Ovary (tissue), 9 donors: ENCODE results near the gene ENSA. TPM values are rescaled to one million over a fixed set of nuclear protein-coding genes. Genes with fewer than 3 reads are reported as not detected.
"Not testable (repeated sequence)": the region's sequence is repeated elsewhere in the genome, so short reads cannot be mapped to it uniquely, and the experiment has no call there.

ENCODE experiments used
- DNase-seq, 5 donors: peaks; one replicate each; pipeline ENCODE4 v3.0.0-alpha.2; 2019 to 2020
- H3K27ac ChIP-seq, 2 donors: fragments of 200-600 bp; one replicate each; pipeline versions ENCODE4 v1.5.1 to v1.8.0; 2019 to 2022
- H3K27me3 ChIP-seq: fragments of 200-600 bp; one replicate; pipeline ENCODE4 v1.8.0; 2022
- H3K36me3 ChIP-seq: fragments of 200-600 bp; sonication (generic); one replicate; pipeline ENCODE4 v1.5.1; 2019
- H3K4me1 ChIP-seq: one replicate; pipeline ENCODE4 v1.8.1; 2013; ENCODE audit warnings: mild to moderate bottlenecking, moderate library complexity; ENCODE audit not compliant: insufficient read depth
- H3K4me3 ChIP-seq: fragments of 200-600 bp; sonication (generic); one replicate; pipeline ENCODE4 v1.5.1; 2017
- H3K9me3 ChIP-seq, 2 donors: fragments of 200-600 bp in 1 of 2; sonication (generic) in 1 of 2; one replicate each; pipeline versions ENCODE4 v1.5.1 to v1.8.1; 2013 to 2019; ENCODE audit warnings: mild to moderate bottlenecking in 1 of 2, moderate library complexity in 1 of 2
- EP300 ChIP-seq: sonication (generic); formaldehyde crosslinking; IDR thresholded peaks from one replicate; pipeline ENCODE4 v1.6.1; 2017; ENCODE audit warnings: antibody characterized with exemption
- POLR2A ChIP-seq: fragments of 450-650 bp; IDR thresholded peaks from one replicate; pipeline ENCODE4 v1.6.1; 2017; ENCODE audit warnings: antibody characterized with exemption, mild to moderate bottlenecking, moderate library complexity
- WGBS, 3 donors: extraction: QIAGEN DNeasy Blood & Tissue Kit in 1 of 3; methylation state at CpG; one replicate each; pipeline versions ENCODE4 v1.1.5 to v1.1.7; 2013 to 2017; 5-methylcytosine and 5-hydroxymethylcytosine counted together
- intact Hi-C, 4 donors: fragments of 100-400 bp; cut with DNase I; formaldehyde crosslinking; loops; one replicate each; pipeline versions ENCODE4 v1.11.0 to v1.15.1; 2022 to 2023
- polyA plus RNA-seq, 2 donors: library from polyadenylated mRNA; stranded (reverse); fragments of 200-250 nt in 1 of 2; fragments of 350-450 nt in 1 of 2; fragmentation: Illumina TruSeq in 1 of 2; extraction: RNeasy Lipid Tissue Mini Kit (QIAGEN cat#74804) in 1 of 2; gene quantifications; one replicate each; pipeline ENCODE4 v1.2.3, GENCODE V29; 2013 to 2014
- small RNA-seq: library from RNA; depleted of rRNA; stranded (forward); fragments of <200 nt; gene quantifications from one replicate; pipeline ENCODE3, GENCODE V24; 2016
- total RNA-seq, 7 donors: library from RNA; depleted of rRNA in 2 of 7; stranded (reverse); fragments of >200 nt in 2 of 7; fragmentation: NEBNext Ultra II Directional in 3 of 7; extraction: Animal tissue kit (Norgen Biotek cat#: 25700) in 3 of 7; gene quantifications; one replicate each; pipeline versions ENCODE4 v1.1.0 to v1.2.4, GENCODE V29; 2016 to 2023
- TF ChIP-seq, protein P1 (sequence below), 3 donors: fragments of 450-650 bp in 2 of 3; fragments of 200-600 bp in 1 of 3; IDR thresholded peaks; one replicate each; pipeline versions ENCODE4 v1.5.1 to v1.8.0; 2016 to 2022; ENCODE audit warnings: antibody characterized with exemption in 3 of 3, mild to moderate bottlenecking in 1 of 3
- donor health status: DM: no; HTN: no; CAD: no; lungs with moderate emphysema.
- donor health status: DM: no; HTN: no; CAD: no.
- donor health status: Bipolar disorder and iron deficiency.
- donor health status: DM: yes; HTN: yes; CAD: no.
- donor health status: DM: no; HTN: no; CAD: no.
- donor health status: DM: yes; HTN: yes; CAD: no.

ENSA gene
- total and polyA plus RNA-seq, 9 donors: 111 to 196 (median 152) TPM

GRCh38 chr1:150575072-150575489 lies 54.3 kb downstream of the ENSA start:
- H3K27ac ChIP-seq: no peak overlapping the region
- intact Hi-C loops: no loop called here

GRCh38 chr1:150574260-150575071 lies 54.9 kb downstream of the ENSA start:
- DNase-seq: peak in 2 of 5 donors; percentile 1 to 13
- no peaks in the 10 kb centered on the region for H3K9me3 ChIP-seq
- no peak for TF ChIP-seq EP300
- TF ChIP-seq, protein P1, sequence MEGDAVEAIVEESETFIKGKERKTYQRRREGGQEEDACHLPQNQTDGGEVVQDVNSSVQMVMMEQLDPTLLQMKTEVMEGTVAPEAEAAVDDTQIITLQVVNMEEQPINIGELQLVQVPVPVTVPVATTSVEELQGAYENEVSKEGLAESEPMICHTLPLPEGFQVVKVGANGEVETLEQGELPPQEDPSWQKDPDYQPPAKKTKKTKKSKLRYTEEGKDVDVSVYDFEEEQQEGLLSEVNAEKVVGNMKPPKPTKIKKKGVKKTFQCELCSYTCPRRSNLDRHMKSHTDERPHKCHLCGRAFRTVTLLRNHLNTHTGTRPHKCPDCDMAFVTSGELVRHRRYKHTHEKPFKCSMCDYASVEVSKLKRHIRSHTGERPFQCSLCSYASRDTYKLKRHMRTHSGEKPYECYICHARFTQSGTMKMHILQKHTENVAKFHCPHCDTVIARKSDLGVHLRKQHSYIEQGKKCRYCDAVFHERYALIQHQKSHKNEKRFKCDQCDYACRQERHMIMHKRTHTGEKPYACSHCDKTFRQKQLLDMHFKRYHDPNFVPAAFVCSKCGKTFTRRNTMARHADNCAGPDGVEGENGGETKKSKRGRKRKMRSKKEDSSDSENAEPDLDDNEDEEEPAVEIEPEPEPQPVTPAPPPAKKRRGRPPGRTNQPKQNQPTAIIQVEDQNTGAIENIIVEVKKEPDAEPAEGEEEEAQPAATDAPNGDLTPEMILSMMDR (IDR thresholded peaks at IDR 0.05): no peak
- TF ChIP-seq POLR2A: no peak
- no peaks in the 10 kb centered on the region for H3K36me3 ChIP-seq
- 24 to 38% (median 37%) methylated on average over 6 of the region's 6 CpGs for WGBS, 3 donors
- intact Hi-C loops: no loop called here
- H3K4me1 ChIP-seq: peaks cover 12% of the 10 kb centered on the region
- H3K4me3 ChIP-seq: peak overlapping the region; percentile 93
- no peaks in the 10 kb centered on the region for H3K27me3 ChIP-seq
- no peak overlapping the region for H3K27ac ChIP-seq

More at GRCh38 chr1:150575072-150575489, 54.3 kb downstream of the ENSA start:
- 24 to 32% (median 31%) methylated on average over 4 of the region's 4 CpGs for WGBS, 3 donors
- no peak for DNase-seq
- peaks cover 10% of the 10 kb centered on the region for H3K4me1 ChIP-seq
- no peaks in the 10 kb centered on the region for H3K9me3 ChIP-seq
- H3K27me3 ChIP-seq: no peaks in the 10 kb centered on the region
- TF ChIP-seq EP300: no peak
- TF ChIP-seq POLR2A: no peak
- TF ChIP-seq, protein P1 (IDR thresholded peaks at IDR 0.05): no peak
- peak overlapping the region; percentile 93 for H3K4me3 ChIP-seq
- H3K36me3 ChIP-seq: no peaks in the 10 kb centered on the region

- WGBS, 3 donors: 65 to 87% (median 74%) methylated on average over 13 of the region's 13 CpGs
- intact Hi-C loops, H3K27ac ChIP-seq, H3K27me3 ChIP-seq, H3K36me3 ChIP-seq, H3K4me3 ChIP-seq, H3K9me3 ChIP-seq: not testable (repeated sequence)
- DNase-seq: peak in 2 of 5 donors; percentile 13 to 23
- H3K4me1 ChIP-seq: peaks cover 18% of the 10 kb centered on the region
Observed at GRCh38 chr1:150573648-150574071, 55.8 kb downstream of the ENSA start.

DNA sequence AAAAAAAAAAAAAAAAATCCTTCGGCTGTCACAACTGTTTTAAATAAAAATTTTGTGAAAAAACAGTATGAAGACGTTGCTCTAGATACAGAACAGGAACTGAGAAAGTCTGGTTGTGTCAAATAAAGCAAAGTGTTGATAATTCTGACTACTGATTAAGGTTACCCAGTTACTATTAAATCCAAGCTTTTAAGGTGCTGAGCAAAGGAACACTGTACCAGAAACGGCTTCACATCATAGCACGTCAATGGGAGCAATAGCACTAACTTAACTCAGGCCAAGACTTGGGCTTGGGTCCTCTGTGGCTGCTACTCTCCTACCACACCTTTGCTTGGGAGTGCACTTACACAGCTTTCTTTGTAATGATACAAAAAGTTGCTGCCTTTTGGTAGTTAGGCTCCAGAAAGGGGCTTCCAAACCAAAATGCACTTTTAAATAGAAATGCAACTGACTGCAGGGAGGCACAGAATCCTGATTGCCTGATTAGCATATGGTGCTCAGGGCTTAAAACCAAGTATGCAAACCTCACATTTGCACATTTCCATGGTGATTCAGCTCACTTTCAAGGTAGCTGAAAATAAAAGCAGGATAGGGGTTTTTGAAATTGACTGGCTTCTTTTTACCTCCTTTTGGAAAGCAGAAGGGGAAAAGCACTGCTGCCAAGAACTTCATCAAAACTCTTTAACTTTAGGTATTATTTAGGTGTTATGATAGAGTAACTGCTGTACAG lies 56.3 kb downstream of the ENSA start:
- WGBS, 3 donors: 43 to 53% (median 50%) methylated on average over 4 of the region's 4 CpGs
- intact Hi-C loops: no loop called here
- H3K9me3 ChIP-seq: no peaks in the 10 kb centered on the region
- no peak overlapping the region for H3K4me3 ChIP-seq
- no peak overlapping the region for H3K27ac ChIP-seq
- H3K27me3 ChIP-seq: no peaks in the 10 kb centered on the region
- peaks cover 21% of the 10 kb centered on the region for H3K4me1 ChIP-seq
- no peaks in the 10 kb centered on the region for H3K36me3 ChIP-seq
- DNase-seq: peak in 1 of 5 donors; percentile 15
- TF ChIP-seq, protein P1 (IDR thresholded peaks at IDR 0.05): no peak
- TF ChIP-seq POLR2A (no peak), EP300 (no peak)

Small RNAs within 50 kb of the gene (small RNA-seq; reads per million reads assigned to genes)
- gene RF00015 (not detected), gene RF00561 (not detected)

Other genes starting within 250 kb of the ENSA start
- gene TARS2, start 142.2 kb downstream of the ENSA start, total RNA-seq: 10 to 100 TPM in 6 of 7 donors, 1 to 10 TPM in 1; 8.0 to 24.3 (median 17.2) TPM
- gene TARS2, start 142.2 kb downstream of the ENSA start, polyA plus RNA-seq: 10 to 100 TPM; 15.1 to 20.2 TPM
- 10 to 100 TPM in 1 of 7 donors, 1 to 10 TPM in 6; 1.8 to 11.0 (median 6.2) TPM for gene ECM1, start 121.5 kb downstream of the ENSA start, total RNA-seq
- gene ECM1, start 121.5 kb downstream of the ENSA start, polyA plus RNA-seq: 10 to 100 TPM in 1 of 2 donors, 1 to 10 TPM in 1; 4.3 to 16.7 TPM
- 1 to 10 TPM in 1 of 7 donors, under 1 TPM in 2, not detected in 4; 0.69 to 1.7 (median 0.86) TPM for gene FALEC, start 113.9 kb downstream of the ENSA start, total RNA-seq
- under 1 TPM in 1 of 2 donors, not detected in 1; 0.51 TPM for gene FALEC, start 113.9 kb downstream of the ENSA start, polyA plus RNA-seq
- 10 to 100 TPM; 11.6 to 86.6 (median 22.5) TPM for gene ADAMTSL4, start 80.2 kb downstream of the ENSA start, total RNA-seq
- gene ADAMTSL4, start 80.2 kb downstream of the ENSA start, polyA plus RNA-seq: 10 to 100 TPM in 1 of 2 donors, 1 to 10 TPM in 1; 8.8 to 12.1 TPM
- gene MCL1, start 50.0 kb downstream of the ENSA start, total RNA-seq: 100 to 1,000 TPM in 6 of 7 donors, 10 to 100 TPM in 1; 91.1 to 280 (median 145) TPM
- 100 to 1,000 TPM in 1 of 2 donors, 10 to 100 TPM in 1; 74.2 to 209 TPM for gene MCL1, start 50.0 kb downstream of the ENSA start, polyA plus RNA-seq
- 10 to 100 TPM; 20.0 to 43.2 (median 29.9) TPM for gene GOLPH3L, start 67.5 kb upstream of the ENSA start, total RNA-seq
- gene GOLPH3L, start 67.5 kb upstream of the ENSA start, polyA plus RNA-seq: 10 to 100 TPM; 22.6 to 46.2 TPM
- gene HORMAD1, start 91.3 kb upstream of the ENSA start, total RNA-seq: not detected
- gene HORMAD1, start 91.3 kb upstream of the ENSA start, polyA plus RNA-seq: under 1 TPM in 1 of 2 donors, not detected in 1; 0.10 TPM
- gene CTSS, start 136.2 kb upstream of the ENSA start, total RNA-seq: 10 to 100 TPM in 6 of 7 donors, 1 to 10 TPM in 1; 8.7 to 80.9 (median 13.6) TPM
- gene CTSS, start 136.2 kb upstream of the ENSA start, polyA plus RNA-seq: 100 to 1,000 TPM in 1 of 2 donors, 1 to 10 TPM in 1; 9.6 to 131 TPM
- 10 to 100 TPM; 35.6 to 85.2 (median 74.0) TPM for gene CTSK, start 178.6 kb upstream of the ENSA start, total RNA-seq
- 100 to 1,000 TPM; 114 to 254 TPM for gene CTSK, start 178.6 kb upstream of the ENSA start, polyA plus RNA-seq
- 10 to 100 TPM; 52.5 to 79.8 (median 60.5) TPM for gene ARNT, start 247.0 kb upstream of the ENSA start, total RNA-seq
- gene ARNT, start 247.0 kb upstream of the ENSA start, polyA plus RNA-seq: 10 to 100 TPM; 27.9 to 84.0 TPM